H9 (cell line): ENCODE results near the gene LENG9. TPM values are rescaled to one million over a fixed set of nuclear protein-coding genes. Genes with fewer than 3 reads are reported as not detected.

Source experiments
- DNase-seq: peaks from one replicate; pipeline ENCODE4 v3.0.0-alpha.2; 2017
- H2AFZ ChIP-seq: one replicate; pipeline ENCODE4 v1.6.1; 2013; ENCODE audit warnings: mild to moderate bottlenecking, low read length, control low read depth, moderate library complexity
- H2AK5ac ChIP-seq: 2 replicates; pipeline ENCODE4 v1.6.1; 2013; ENCODE audit warnings: low read length, control low read depth, mixed read lengths; ENCODE audit not compliant: insufficient read length
- H2BK120ac ChIP-seq: one replicate; pipeline ENCODE4 v1.6.1; 2013; ENCODE audit warnings: low read depth, mild to moderate bottlenecking, low read length, control low read depth, inconsistent platforms; ENCODE audit not compliant: poor library complexity, severe bottlenecking
- H2BK12ac ChIP-seq: 2 replicates; pipeline ENCODE4 v1.6.1; 2013; ENCODE audit warnings: low read length, control low read depth, mixed read lengths, low read depth; ENCODE audit not compliant: insufficient read length
- H2BK15ac ChIP-seq: 2 replicates; pipeline ENCODE4 v1.6.1; 2013; ENCODE audit warnings: low read depth, low read length, control low read depth
- H2BK20ac ChIP-seq: one replicate; pipeline ENCODE4 v1.6.1; 2013; ENCODE audit warnings: low read depth, mild to moderate bottlenecking, low read length, control low read depth, inconsistent platforms; ENCODE audit not compliant: poor library complexity, severe bottlenecking
- H2BK5ac ChIP-seq: 2 replicates; pipeline ENCODE4 v1.6.1; 2013; ENCODE audit warnings: low read length, control low read depth, mixed read lengths; ENCODE audit not compliant: insufficient read length
- H3K14ac ChIP-seq: 2 replicates; pipeline ENCODE4 v1.6.1; 2013; ENCODE audit warnings: low read length, control low read depth; ENCODE audit not compliant: insufficient read depth
- H3K18ac ChIP-seq: 2 replicates; pipeline ENCODE4 v1.6.1; 2013; ENCODE audit warnings: low read depth, mild to moderate bottlenecking, mixed read lengths, low read length, control low read depth; ENCODE audit not compliant: insufficient read length
- H3K23ac ChIP-seq: 2 replicates; pipeline ENCODE4 v1.6.1; 2013; ENCODE audit warnings: low read length, control low read depth, mixed read lengths, low read depth; ENCODE audit not compliant: insufficient read length
- H3K23me2 ChIP-seq: 2 replicates; pipeline ENCODE4 v1.6.1; 2013; ENCODE audit warnings: low read depth, mild to moderate bottlenecking, mixed read lengths, low read length, control low read depth; ENCODE audit not compliant: insufficient read length, poor library complexity, severe bottlenecking
- H3K27ac ChIP-seq: 2 replicates; pipeline ENCODE4 v1.5.1; 2013; ENCODE audit warnings: low read length, control low read depth, mixed read lengths, low read depth; ENCODE audit not compliant: insufficient read length
- H3K27me3 ChIP-seq: 2 replicates; pipeline ENCODE4 v1.6.1; 2013; ENCODE audit warnings: low read length, control low read depth, inconsistent platforms; ENCODE audit not compliant: insufficient read depth
- H3K4ac ChIP-seq: 2 replicates; pipeline ENCODE4 v1.6.1; 2013; ENCODE audit warnings: low read depth, mild to moderate bottlenecking, control low read depth, inconsistent platforms, low read length, moderate library complexity
- H3K4me1 ChIP-seq: 2 replicates; pipeline ENCODE4 v1.6.1; 2013; ENCODE audit warnings: low read length, control low read depth, inconsistent platforms; ENCODE audit not compliant: insufficient read depth
- H3K4me2 ChIP-seq: 2 replicates; pipeline ENCODE4 v1.6.1; 2013; ENCODE audit warnings: low read length, control low read depth, mixed read lengths; ENCODE audit not compliant: insufficient read length, insufficient read depth
- H3K56ac ChIP-seq: 2 replicates; pipeline ENCODE4 v1.6.1; 2013; ENCODE audit warnings: low read depth, mild to moderate bottlenecking, mixed read lengths, low read length, control low read depth; ENCODE audit not compliant: insufficient read length
- H3K79me1 ChIP-seq: 2 replicates; pipeline ENCODE4 v1.6.1; 2013; ENCODE audit warnings: low read depth, mild to moderate bottlenecking, moderate library complexity, low read length, control low read depth, inconsistent platforms; ENCODE audit not compliant: insufficient read depth, poor library complexity, severe bottlenecking
- H3K79me2 ChIP-seq: 2 replicates; pipeline ENCODE4 v1.6.1; 2013; ENCODE audit warnings: low read length, control low read depth, inconsistent platforms; ENCODE audit not compliant: insufficient read depth
- H3K9ac ChIP-seq: 2 replicates; pipeline ENCODE4 v1.6.1; 2013; ENCODE audit warnings: low read length, control low read depth, mixed read lengths; ENCODE audit not compliant: insufficient read length; ENCODE audit errors: extremely low read depth
- H3K9me3 ChIP-seq: one replicate; pipeline ENCODE4 v1.6.1; 2013; ENCODE audit warnings: low read depth, low read length, inconsistent platforms; ENCODE audit not compliant: control insufficient read depth
- H3T11ph ChIP-seq: one replicate; pipeline ENCODE4 v1.6.1; 2013; ENCODE audit warnings: mild to moderate bottlenecking, low read length, control low read depth, inconsistent platforms
- H4K20me1 ChIP-seq: one replicate; pipeline ENCODE4 v1.6.1; 2013; ENCODE audit not compliant: control insufficient read depth, insufficient read length, insufficient read depth
- H4K5ac ChIP-seq: 2 replicates; pipeline ENCODE4 v1.6.1; 2013; ENCODE audit warnings: low read depth, mild to moderate bottlenecking, mixed read lengths, low read length, control low read depth; ENCODE audit not compliant: insufficient read length
- H4K8ac ChIP-seq: replicated peaks from 2 replicates; pipeline ENCODE4 v1.6.1; 2013; ENCODE audit warnings: low read length, control low read depth, mixed read lengths, low read depth; ENCODE audit not compliant: insufficient read length
- H4K91ac ChIP-seq: 2 replicates; pipeline ENCODE4 v1.6.1; 2013; ENCODE audit warnings: low read depth, mild to moderate bottlenecking, moderate library complexity, mixed read lengths, low read length, control low read depth; ENCODE audit not compliant: insufficient read length
- H3K27ac Mint-ChIP-seq, 3 experiments: 2 replicates in 2 of 3; 3 replicates in 1 of 3; pipeline ENCODE4 v1.8.0; 2020 to 2021; ENCODE audit warnings: mixed read lengths in 3 of 3, mild to moderate bottlenecking in 1 of 3, moderate library complexity in 1 of 3
- H3K27me3 Mint-ChIP-seq: 2 replicates; pipeline ENCODE4 v1.8.0; 2021; ENCODE audit warnings: low read depth, mild to moderate bottlenecking, moderate library complexity, mixed read lengths
- H3K36me3 Mint-ChIP-seq, 3 experiments: 2 replicates in 2 of 3; 3 replicates in 1 of 3; pipeline ENCODE4 v1.8.0; 2020 to 2021; ENCODE audit warnings: low read depth in 3 of 3, mixed read lengths in 3 of 3; ENCODE audit not compliant: insufficient read depth in 1 of 3
- H3K4me1 Mint-ChIP-seq, 2 experiments: 2 replicates each; pipeline ENCODE4 v1.8.0; 2020; ENCODE audit warnings: mixed read lengths in 2 of 2
- H3K4me3 Mint-ChIP-seq, 2 experiments: 2 replicates in 1 of 2; 3 replicates in 1 of 2; pipeline ENCODE4 v1.8.0; 2020 to 2021; ENCODE audit warnings: mild to moderate bottlenecking in 2 of 2, mixed read lengths in 2 of 2, moderate library complexity in 1 of 2
- H3K9me3 Mint-ChIP-seq, 2 experiments: 2 replicates in 1 of 2; 3 replicates in 1 of 2; pipeline ENCODE4 v1.8.0; 2020; ENCODE audit warnings: mild to moderate bottlenecking in 2 of 2, mixed read lengths in 2 of 2, moderate library complexity in 1 of 2
- WGBS: extraction: QIAGEN DNeasy Blood & Tissue Kit; methylation state at CpG from one replicate; pipeline ENCODE4 v1.1.7; 2013; ENCODE audit warnings: missing lambda C conversion rate, low lambda C conversion rate, mixed read lengths; ENCODE audit not compliant: insufficient read length; ENCODE audit errors: extremely low coverage; 5-methylcytosine and 5-hydroxymethylcytosine counted together
- total RNA-seq: library from RNA; stranded (reverse); gene quantifications from 2 replicates; pipeline ENCODE4 v1.2.1, GENCODE V29; 2021
- TF ChIP-seq, protein P1 (sequence below): fragments of 200-600 bp; sonication (generic); conservative IDR thresholded peaks from 3 replicates; pipeline ENCODE4 v1.8.0; 2021; ENCODE audit warnings: antibody characterized with exemption, mild to moderate bottlenecking

Gene LENG9
- total RNA-seq, 1 experiment from 2014 or later: 3.8 TPM

- H4K8ac ChIP-seq: no peak overlapping the region
- WGBS: no CpG with 5 or more reads among the region's 39 CpGs
- no peak overlapping the region for H3K4ac ChIP-seq
- H3K9me3 Mint-ChIP-seq: peaks cover 0 to 2% of the 10 kb centered on the region in 2 experiments; a peak in 1 of 5 replicates
- no peak overlapping the region for H3K9ac ChIP-seq
- no peak overlapping the region for H3K14ac ChIP-seq
- H2AK5ac ChIP-seq: no peak overlapping the region
- H3K27me3 Mint-ChIP-seq: peaks cover 3% of the 10 kb centered on the region
- DNase-seq: no peak
- H3K27ac ChIP-seq: no peak overlapping the region
- peaks cover 11% of the 10 kb centered on the region for H3K23me2 ChIP-seq
- H2BK15ac ChIP-seq: no peak overlapping the region
- no peak overlapping the region for H3K27ac Mint-ChIP-seq
- H3K23ac ChIP-seq: no peak overlapping the region
- no peak overlapping the region for H2BK20ac ChIP-seq
- H3K4me1 Mint-ChIP-seq: peaks cover 7% of the 10 kb centered on the region in 2 experiments; a peak in 3 of 4 replicates
- H3K4me1 ChIP-seq: no peaks in the 10 kb centered on the region
- H4K5ac ChIP-seq: no peak overlapping the region
- no peak overlapping the region for H2BK5ac ChIP-seq
- H3K27me3 ChIP-seq: no peaks in the 10 kb centered on the region
- no peaks in the 10 kb centered on the region for H4K20me1 ChIP-seq
- H3K4me3 Mint-ChIP-seq: no peak overlapping the region
- H3T11ph ChIP-seq: no peak overlapping the region
- H3K79me1 ChIP-seq: no peaks in the 10 kb centered on the region
- TF ChIP-seq, protein P1, sequence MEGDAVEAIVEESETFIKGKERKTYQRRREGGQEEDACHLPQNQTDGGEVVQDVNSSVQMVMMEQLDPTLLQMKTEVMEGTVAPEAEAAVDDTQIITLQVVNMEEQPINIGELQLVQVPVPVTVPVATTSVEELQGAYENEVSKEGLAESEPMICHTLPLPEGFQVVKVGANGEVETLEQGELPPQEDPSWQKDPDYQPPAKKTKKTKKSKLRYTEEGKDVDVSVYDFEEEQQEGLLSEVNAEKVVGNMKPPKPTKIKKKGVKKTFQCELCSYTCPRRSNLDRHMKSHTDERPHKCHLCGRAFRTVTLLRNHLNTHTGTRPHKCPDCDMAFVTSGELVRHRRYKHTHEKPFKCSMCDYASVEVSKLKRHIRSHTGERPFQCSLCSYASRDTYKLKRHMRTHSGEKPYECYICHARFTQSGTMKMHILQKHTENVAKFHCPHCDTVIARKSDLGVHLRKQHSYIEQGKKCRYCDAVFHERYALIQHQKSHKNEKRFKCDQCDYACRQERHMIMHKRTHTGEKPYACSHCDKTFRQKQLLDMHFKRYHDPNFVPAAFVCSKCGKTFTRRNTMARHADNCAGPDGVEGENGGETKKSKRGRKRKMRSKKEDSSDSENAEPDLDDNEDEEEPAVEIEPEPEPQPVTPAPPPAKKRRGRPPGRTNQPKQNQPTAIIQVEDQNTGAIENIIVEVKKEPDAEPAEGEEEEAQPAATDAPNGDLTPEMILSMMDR: no peak
- no peak overlapping the region for H2BK120ac ChIP-seq
- H3K4me2 ChIP-seq: no peak overlapping the region
- no peaks in the 10 kb centered on the region for H3K9me3 ChIP-seq
- no peak overlapping the region for H3K18ac ChIP-seq
- H2BK12ac ChIP-seq: no peak overlapping the region
- no peaks in the 10 kb centered on the region for H3K79me2 ChIP-seq
- H3K56ac ChIP-seq: no peak overlapping the region
- no peak overlapping the region for H4K91ac ChIP-seq
- H2AFZ ChIP-seq: no peak overlapping the region
- peaks cover 27 to 60% (median 57%) of the 10 kb centered on the region in 3 experiments; a peak in 6 of 7 replicates for H3K36me3 Mint-ChIP-seq
Observed at GRCh38 chr19:54460230-54461005, 3.2 kb downstream of the LENG9 start.
